Neural progenitor cell (in vitro differentiated cells): ENCODE data around the gene TCTN3.

Experiments used
- CTCF ChIP-seq: fragments of 200-600 bp; sonication (generic); IDR thresholded peaks from 2 replicates; pipeline ENCODE4 v1.5.1; 2017; ENCODE audit warnings: antibody characterized with exemption, mild to moderate bottlenecking
- EZH2 ChIP-seq: fragments of 200-600 bp; sonication (generic); IDR thresholded peaks from 2 replicates; pipeline ENCODE4 v1.6.1; 2017; ENCODE audit warnings: antibody characterized with exemption, mild to moderate bottlenecking, moderate library complexity

- no peak for TF ChIP-seq CTCF
- TF ChIP-seq EZH2, result no peak
These were observed 47.6 kb downstream of the TCTN3 start for GRCh38 chr10:95646160-95646559.
